Fibroblast of lung (primary cell): ENCODE results near the gene TTC23.

ENCODE experiments used
- EZH2 ChIP-seq: IDR thresholded peaks from 2 replicates; pipeline ENCODE4 v1.5.1; 2012; ENCODE audit warnings: low read length, control low read depth, mild to moderate bottlenecking; ENCODE audit errors: missing control alignments
- TF ChIP-seq, protein P1 (sequence below), 2 donors: IDR thresholded peaks in 1 of 2; conservative IDR thresholded peaks in 1 of 2; 1 replicate in 1 of 2; 2 replicates in 1 of 2; pipeline ENCODE4 v1.5.1; 2011 to 2012; ENCODE audit warnings: low read length in 2 of 2, control low read depth in 1 of 2, inconsistent platforms in 1 of 2, low read depth in 1 of 2, mild to moderate bottlenecking in 1 of 2

DNA sequence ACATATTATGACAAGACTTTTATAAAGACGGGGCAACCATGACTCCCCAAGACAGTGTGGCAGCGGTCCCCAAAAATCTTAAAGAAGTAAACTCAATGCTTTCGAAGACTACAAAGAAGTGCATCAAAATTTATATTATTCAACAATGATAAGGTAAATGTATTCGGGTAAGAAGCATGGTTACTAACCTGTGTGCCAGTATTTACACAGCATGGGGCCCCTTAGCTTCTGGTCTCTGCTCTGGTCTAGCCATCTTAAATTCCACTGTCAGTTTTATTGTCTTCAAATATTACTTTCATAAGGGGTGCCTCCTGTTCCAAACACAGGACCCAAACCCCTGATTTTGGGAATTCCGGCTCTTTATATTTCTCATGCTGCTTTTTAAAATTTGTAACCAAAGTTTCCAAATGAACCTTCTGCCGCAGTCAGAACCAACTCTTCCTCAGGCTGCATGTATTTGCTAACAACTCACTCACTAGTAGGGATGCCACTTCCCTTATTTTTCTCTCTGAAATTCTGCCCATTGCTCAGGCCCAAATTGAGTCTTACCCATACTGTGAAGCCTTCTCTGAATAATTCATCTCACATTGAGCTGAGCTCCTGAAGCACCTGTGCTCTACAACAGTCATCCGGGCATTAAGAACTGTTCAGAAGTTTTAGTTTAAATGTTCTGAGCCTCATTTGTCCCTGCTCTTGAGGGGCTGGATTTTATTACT lies 1.2 kb downstream of the TTC23 start:
- no peak for TF ChIP-seq EZH2
- TF ChIP-seq, protein P1, sequence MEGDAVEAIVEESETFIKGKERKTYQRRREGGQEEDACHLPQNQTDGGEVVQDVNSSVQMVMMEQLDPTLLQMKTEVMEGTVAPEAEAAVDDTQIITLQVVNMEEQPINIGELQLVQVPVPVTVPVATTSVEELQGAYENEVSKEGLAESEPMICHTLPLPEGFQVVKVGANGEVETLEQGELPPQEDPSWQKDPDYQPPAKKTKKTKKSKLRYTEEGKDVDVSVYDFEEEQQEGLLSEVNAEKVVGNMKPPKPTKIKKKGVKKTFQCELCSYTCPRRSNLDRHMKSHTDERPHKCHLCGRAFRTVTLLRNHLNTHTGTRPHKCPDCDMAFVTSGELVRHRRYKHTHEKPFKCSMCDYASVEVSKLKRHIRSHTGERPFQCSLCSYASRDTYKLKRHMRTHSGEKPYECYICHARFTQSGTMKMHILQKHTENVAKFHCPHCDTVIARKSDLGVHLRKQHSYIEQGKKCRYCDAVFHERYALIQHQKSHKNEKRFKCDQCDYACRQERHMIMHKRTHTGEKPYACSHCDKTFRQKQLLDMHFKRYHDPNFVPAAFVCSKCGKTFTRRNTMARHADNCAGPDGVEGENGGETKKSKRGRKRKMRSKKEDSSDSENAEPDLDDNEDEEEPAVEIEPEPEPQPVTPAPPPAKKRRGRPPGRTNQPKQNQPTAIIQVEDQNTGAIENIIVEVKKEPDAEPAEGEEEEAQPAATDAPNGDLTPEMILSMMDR (conservative IDR thresholded peaks at IDR 0.05 in 1 of 2, IDR thresholded peaks at IDR 0.05 in 1 of 2; ENCODE audit: low read depth in 1 of 2, low read length in 2 of 2): no peak
